GM18520 (cell line): ENCODE data around the gene SPTBN1.

Experiments used
- ATAC-seq: cut with Tn5 transposase; IDR thresholded peaks from one replicate; pipeline ENCODE4 v1.9.1; 2021; ENCODE audit not compliant: unreplicated experiment

The SPTBN1 gene

GRCh38 chr2:54667726-54668650 is 211.9 kb downstream of the SPTBN1 start:
- ATAC-seq, result no peak

- ATAC-seq, result no peak
Measured at GRCh38 chr2:54668711-54669110, 212.6 kb downstream of the SPTBN1 start.

- ATAC-seq, result no peak
Measured at GRCh38 chr2:54669677-54670484, 213.8 kb downstream of the SPTBN1 start.

GRCh38 chr2:54670485-54671009 is 214.4 kb downstream of the SPTBN1 start:
- no peak for ATAC-seq

GRCh38 chr2:54671010-54671409 is 214.9 kb downstream of the SPTBN1 start:
- ATAC-seq, result no peak

GRCh38 chr2:54671875-54672589 is 215.9 kb downstream of the SPTBN1 start:
- no peak for ATAC-seq

GRCh38 chr2:54672590-54673456 is 216.7 kb downstream of the SPTBN1 start:
- no peak for ATAC-seq

- ATAC-seq, result no peak
Measured at GRCh38 chr2:54673501-54673998, 217.4 kb downstream of the SPTBN1 start.

- ATAC-seq, result no peak
Measured at GRCh38 chr2:54675281-54675680, 219.2 kb downstream of the SPTBN1 start.

- no peak for ATAC-seq
Measured at GRCh38 chr2:54675738-54676137, 219.6 kb downstream of the SPTBN1 start.

- no peak for ATAC-seq
Measured at GRCh38 chr2:54676656-54677055, 220.5 kb downstream of the SPTBN1 start.

GRCh38 chr2:54677476-54678265 is 221.5 kb downstream of the SPTBN1 start:
- ATAC-seq, result no peak

- no peak for ATAC-seq
Measured at GRCh38 chr2:54678719-54679118, 222.6 kb downstream of the SPTBN1 start.

GRCh38 chr2:54680397-54681041 is 224.4 kb downstream of the SPTBN1 start:
- peak; percentile 70 for ATAC-seq

- ATAC-seq, result no peak
Measured at GRCh38 chr2:54681416-54681815, 225.3 kb downstream of the SPTBN1 start.

- no peak for ATAC-seq
Measured at GRCh38 chr2:54683596-54683995, 227.5 kb downstream of the SPTBN1 start.

GRCh38 chr2:54685263-54685775 is 229.2 kb downstream of the SPTBN1 start:
- no peak for ATAC-seq

GRCh38 chr2:54687595-54688152 is 231.5 kb downstream of the SPTBN1 start:
- no peak for ATAC-seq
